ENCODE measurements around the gene SPOCK1.

Gene SPOCK1

GRCh38 chr5:137114529-137114928, 384.6 kb downstream of the SPOCK1 start:
- no peak for DNase-seq (ENCODE audit: low read depth in 2 of 2)

DNA sequence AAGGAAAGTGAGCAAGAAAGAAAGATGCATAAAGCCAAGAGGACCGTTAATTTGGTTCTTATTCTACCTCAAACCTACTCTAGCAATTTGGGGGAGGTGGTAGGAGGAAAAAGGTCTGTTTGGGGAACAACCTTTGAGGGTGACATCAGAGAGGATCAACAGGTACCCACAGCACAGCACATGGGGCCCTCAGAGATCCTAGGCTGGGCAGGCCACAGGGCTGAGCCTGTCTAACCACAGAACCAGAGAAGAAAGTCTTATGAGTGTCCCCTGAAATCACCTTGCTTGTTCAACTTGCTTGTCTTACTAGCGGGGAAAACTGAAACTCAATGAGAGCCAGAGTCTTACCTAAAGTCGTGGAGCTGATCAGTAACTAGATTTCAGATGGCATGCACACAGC, 385.2 kb downstream of the SPOCK1 start:
- no peak for DNase-seq (ENCODE audit: low read depth in 2 of 2)

GRCh38 chr5:137113161-137113560, 386.0 kb downstream of the SPOCK1 start:
- no peak for DNase-seq (ENCODE audit: low read depth in 2 of 2)

DNA sequence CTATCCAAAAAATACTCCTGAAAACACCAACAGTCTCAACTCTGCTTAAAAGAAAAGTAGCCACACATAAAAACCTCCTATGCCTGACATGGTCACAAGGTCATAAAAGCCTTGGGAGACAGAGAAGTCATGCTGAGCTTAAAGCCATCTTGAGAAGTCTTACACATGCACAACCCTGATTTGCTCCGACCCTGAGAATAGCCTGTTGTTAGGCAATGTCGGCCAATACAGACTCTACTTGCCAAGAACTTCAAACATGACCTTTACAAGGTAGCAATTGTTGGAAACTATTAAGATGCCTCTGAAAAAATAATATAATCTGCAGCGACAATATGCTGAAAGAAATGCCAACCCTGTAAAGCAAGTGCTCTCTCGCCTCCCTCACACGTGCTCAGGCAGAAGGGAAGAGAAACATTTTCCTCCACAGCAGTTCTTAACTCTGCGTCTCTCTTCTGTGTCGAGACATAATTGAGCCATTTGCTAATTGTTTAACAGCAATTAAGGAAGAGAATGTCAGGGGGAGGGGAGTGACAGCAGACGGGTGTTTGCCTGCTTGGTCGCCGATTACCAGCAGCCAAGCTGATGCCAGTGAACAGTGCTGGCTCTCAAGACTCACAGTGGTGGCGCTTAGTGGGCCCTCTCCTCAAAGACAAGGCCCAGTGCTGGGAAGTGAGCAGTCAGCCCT, 393.6 kb downstream of the SPOCK1 start:
- DNase-seq (ENCODE audit: low read depth in 2 of 2) = no peak

DNA sequence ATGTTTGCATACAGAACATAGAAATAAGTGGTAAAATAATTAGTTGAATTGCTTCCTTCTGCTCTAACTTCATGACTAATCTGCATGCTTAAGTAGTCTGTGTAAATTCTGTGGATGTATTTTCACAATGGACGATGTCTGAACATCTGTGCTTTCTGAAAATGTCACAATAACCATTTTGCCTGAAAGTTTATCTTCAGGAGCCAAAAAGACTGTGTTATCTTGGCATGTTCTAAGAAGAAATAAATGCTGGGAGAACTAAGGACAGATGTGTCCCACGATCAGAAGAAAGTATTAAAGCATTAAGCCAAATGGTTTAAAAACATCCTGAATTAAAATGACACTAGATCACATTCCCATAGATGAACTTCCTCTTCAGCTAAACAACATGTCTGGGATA, 397.6 kb downstream of the SPOCK1 start:
- DNase-seq (ENCODE audit: low read depth in 2 of 2) = no peak

DNA sequence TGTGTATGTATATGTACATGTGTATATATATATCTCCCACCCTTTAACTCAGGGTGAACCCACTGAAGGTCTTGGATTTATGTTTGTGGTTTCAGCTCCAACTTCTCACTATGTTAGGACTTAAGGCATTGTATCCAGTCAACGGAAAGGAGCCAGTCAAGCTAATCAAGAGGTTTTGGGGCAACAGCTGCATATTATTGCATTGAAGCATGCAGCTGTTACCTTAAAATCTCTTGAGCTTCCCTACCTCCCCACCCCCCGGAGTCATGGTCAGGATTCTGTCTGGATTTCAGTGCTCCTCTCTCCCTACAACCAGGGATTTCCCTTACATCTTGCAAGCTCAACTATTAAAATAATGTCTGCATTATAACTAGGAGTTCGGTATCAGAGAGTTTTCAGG, 399.5 kb downstream of the SPOCK1 start:
- no peak for DNase-seq (ENCODE audit: low read depth in 2 of 2)

- no peak for DNase-seq (ENCODE audit: low read depth in 2 of 2)
Measured at GRCh38 chr5:137098663-137099062, 400.5 kb downstream of the SPOCK1 start.

GRCh38 chr5:137098238-137098637, 400.9 kb downstream of the SPOCK1 start:
- DNase-seq (ENCODE audit: low read depth in 2 of 2) = no peak

- DNase-seq (ENCODE audit: low read depth in 2 of 2) = no peak
Measured at GRCh38 chr5:137097203-137097602, 401.9 kb downstream of the SPOCK1 start.

- no peak for DNase-seq (ENCODE audit: low read depth in 2 of 2)
Measured at GRCh38 chr5:137096149-137097103, 402.7 kb downstream of the SPOCK1 start.

DNA sequence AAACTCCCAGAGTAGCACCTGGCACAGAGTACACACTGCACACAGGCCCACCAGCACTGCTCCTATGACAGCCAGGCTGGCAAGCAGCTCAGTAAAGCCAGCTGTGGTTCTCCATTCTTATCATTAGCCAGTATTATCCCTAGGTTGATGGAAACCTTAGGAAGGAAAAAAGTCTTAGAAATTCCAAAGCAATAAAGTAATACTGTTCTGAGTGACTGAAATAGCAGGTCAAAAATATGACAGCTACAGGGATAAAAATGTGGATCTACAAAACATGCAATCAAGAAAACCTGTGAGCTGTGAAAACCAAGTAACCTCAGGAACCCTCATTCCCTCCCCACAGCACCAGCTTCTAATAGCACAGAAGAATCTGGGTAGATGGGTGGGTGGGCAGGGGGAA, 403.5 kb downstream of the SPOCK1 start:
- no peak for DNase-seq (ENCODE audit: low read depth in 2 of 2)

DNA sequence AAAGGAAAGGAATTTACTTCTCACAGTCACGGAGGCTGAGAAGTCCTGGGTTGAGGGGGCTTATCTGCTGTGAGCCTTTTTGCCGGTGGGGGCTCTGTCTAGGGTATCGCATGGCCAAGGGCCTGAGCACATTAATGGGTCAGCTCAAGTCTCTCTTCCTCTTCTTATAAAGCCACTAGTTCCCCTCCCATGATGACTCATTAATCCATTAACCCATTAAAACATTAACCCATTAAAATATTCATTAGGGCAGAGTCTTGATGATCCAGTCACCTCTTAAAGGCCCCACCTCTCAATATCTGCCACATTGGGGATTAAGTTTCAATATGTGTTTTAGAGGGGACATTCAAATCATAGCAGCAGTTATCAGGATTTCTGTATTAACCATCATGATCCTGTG, 406.3 kb downstream of the SPOCK1 start:
- no peak for DNase-seq (ENCODE audit: low read depth in 2 of 2)

- DNase-seq (ENCODE audit: low read depth in 2 of 2) = no peak
Measured at GRCh38 chr5:137091472-137091871, 407.7 kb downstream of the SPOCK1 start.

- no peak for DNase-seq (ENCODE audit: low read depth in 2 of 2)
Measured at GRCh38 chr5:137090721-137091120, 408.4 kb downstream of the SPOCK1 start.

DNA sequence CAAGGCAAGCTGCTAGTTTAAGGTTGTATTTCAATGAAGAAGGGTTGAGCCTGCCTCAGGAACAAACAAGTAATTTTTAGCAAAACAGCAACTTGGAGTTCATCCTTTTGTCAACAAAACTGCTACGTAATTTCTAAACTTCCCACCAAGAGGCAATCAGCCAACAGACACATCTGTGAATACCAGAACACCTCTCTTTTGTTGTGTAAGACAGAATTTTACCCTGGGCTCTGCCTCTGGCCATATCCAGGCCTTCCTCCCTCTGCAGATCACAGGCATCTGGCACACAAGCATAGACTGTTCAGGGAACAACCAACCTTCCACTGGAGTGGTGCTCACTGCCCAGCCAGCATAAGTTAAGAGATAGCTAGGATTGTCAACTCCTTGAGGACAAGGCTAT, 409.0 kb downstream of the SPOCK1 start:
- DNase-seq (ENCODE audit: low read depth in 2 of 2) = no peak

- DNase-seq (ENCODE audit: low read depth in 2 of 2) = no peak
Measured at GRCh38 chr5:137088175-137088574, 411.0 kb downstream of the SPOCK1 start.

GRCh38 chr5:137086342-137086741, 412.8 kb downstream of the SPOCK1 start:
- no peak for DNase-seq (ENCODE audit: low read depth in 2 of 2)

DNA sequence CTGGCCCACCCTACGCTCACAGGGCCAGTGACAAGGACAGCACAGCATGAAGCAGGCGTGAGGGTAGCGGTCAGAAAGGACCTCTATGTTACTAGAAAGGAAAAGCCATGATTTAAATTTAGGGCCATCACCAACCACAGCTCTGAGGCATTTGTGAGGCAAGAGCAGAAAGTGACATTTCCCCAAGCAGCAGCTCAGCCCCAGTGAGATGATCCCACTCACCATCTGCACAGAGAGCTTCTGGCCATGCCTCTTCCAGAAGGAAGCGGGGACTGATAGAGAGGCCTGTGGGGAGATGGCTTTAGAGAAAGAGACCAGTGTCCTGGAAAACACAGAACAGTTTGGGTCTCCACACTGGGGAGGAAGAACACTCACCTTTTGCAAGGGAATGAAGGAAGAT, 413.9 kb downstream of the SPOCK1 start:
- DNase-seq (ENCODE audit: low read depth in 2 of 2) = no peak

GRCh38 chr5:137084016-137084415, 415.1 kb downstream of the SPOCK1 start:
- no peak for DNase-seq (ENCODE audit: low read depth in 2 of 2)

DNA sequence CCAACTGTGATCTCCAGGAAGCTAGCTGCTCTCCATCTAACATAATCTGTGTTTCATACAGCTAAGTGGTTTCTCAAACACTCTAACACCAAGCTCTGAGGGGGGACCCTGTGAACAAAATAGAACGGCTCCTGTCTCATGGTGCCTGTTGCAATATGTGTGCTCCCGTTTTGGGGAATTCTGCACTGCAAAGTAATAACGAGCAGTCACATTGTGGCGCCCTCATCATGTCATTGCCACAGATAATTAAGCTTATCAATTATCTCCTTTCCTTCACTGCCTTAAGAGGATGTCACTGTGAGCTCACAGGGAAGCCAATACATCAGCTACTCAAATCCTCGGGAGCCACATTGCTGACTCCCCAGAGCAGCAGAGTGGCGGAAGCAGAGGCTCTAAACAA, 416.2 kb downstream of the SPOCK1 start:
- no peak for DNase-seq (ENCODE audit: low read depth in 2 of 2)

DNA sequence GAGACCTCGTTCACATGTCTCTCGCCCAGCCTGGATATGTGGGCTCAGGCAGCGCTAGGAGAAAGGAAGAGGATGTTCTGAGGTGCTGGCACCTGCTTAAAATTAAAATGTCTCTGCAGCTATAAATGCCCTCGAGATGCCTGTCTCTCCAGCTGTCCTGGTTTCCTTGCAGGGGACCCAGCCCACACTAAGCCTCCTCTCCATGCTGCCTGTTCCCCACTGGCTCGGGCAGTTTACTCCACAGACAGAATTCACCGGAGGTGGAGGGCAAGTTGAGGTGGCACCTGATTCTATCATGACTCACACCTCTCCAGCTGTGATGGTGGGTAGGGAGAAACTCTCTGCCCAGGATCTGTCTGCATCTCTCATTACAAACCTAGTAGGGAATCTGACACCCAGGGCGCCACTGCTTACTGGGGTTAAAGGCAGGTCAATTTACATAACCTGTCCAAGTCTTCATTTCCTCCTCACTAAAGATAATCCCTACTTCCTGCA, 420.9 kb downstream of the SPOCK1 start:
- no peak for DNase-seq (ENCODE audit: low read depth in 2 of 2)

GRCh38 chr5:137075163-137075970, 423.8 kb downstream of the SPOCK1 start:
- no peak for DNase-seq (ENCODE audit: low read depth in 2 of 2)
